Measurements from ENCODE around the gene ZNF768. TPM values are rescaled to one million over a fixed set of nuclear protein-coding genes. Genes with fewer than 3 reads are reported as not detected.
"Not testable (repeated sequence)": the region's sequence is repeated elsewhere in the genome, so short reads cannot be mapped to it uniquely, and the experiment has no call there.

Gene ZNF768
- total and polyA plus RNA-seq, 4 donors = 22.3 to 40.2 (median 26.4) TPM

GRCh38 chr16:30522702-30523463 is 3.5 kb downstream of the ZNF768 start:
- H3K9me3 ChIP-seq (ENCODE audit: control insufficient read depth, low read length); H3K4me3 ChIP-seq (ENCODE audit: low read length in 2 of 2); H3K4me1 ChIP-seq (ENCODE audit: control insufficient read depth in 1 of 2, insufficient read depth in 2 of 2, low read length in 2 of 2); H3K27me3 ChIP-seq (ENCODE audit: control insufficient read depth in 1 of 2, insufficient read depth in 2 of 2, low read length in 1 of 2); intact Hi-C loops (cut with DNase I); H3K27ac ChIP-seq (ENCODE audit: low read depth in 1 of 2, low read length in 2 of 2); DNase-seq; ATAC-seq (ENCODE audit: low FRiP score); H3K36me3 ChIP-seq (ENCODE audit: control insufficient read depth in 1 of 2, insufficient read depth in 2 of 2, low read length in 1 of 2): not testable (repeated sequence)
- WGBS, 2 donors = 87% methylated on average over 12 of the region's 12 CpGs

- ATAC-seq (ENCODE audit: low FRiP score) = no peak
- H3K4me1 ChIP-seq (ENCODE audit: control insufficient read depth in 1 of 2, insufficient read depth in 2 of 2, low read length in 2 of 2) = no peaks in the 10 kb centered on the region
- H3K4me3 ChIP-seq (ENCODE audit: low read length in 2 of 2) = no peak overlapping the region
- H3K36me3 ChIP-seq (ENCODE audit: control insufficient read depth in 1 of 2, insufficient read depth in 2 of 2, low read length in 1 of 2) = no peaks in the 10 kb centered on the region
- intact Hi-C loops (cut with DNase I) = no loop called here
- H3K27ac ChIP-seq (ENCODE audit: low read depth in 1 of 2, low read length in 2 of 2) = no peak overlapping the region
- H3K9me3 ChIP-seq (ENCODE audit: control insufficient read depth, low read length) = no peaks in the 10 kb centered on the region
- WGBS, 2 donors = 32 to 33% methylated on average over 11 of the region's 11 CpGs
- DNase-seq = no peak
- H3K27me3 ChIP-seq (ENCODE audit: control insufficient read depth in 1 of 2, insufficient read depth in 2 of 2, low read length in 1 of 2) = no peaks in the 10 kb centered on the region
Measured at GRCh38 chr16:30521873-30522641, 4.3 kb downstream of the ZNF768 start.

GRCh38 chr16:30521476-30521872 is 4.9 kb downstream of the ZNF768 start:
- Histone ChIP-seq H3K4me3 (ENCODE audit: low read length in 2 of 2) (no peak overlapping the region), H3K9me3 (ENCODE audit: control insufficient read depth, low read length) (no peaks in the 10 kb centered on the region), H3K36me3 (ENCODE audit: control insufficient read depth in 1 of 2, insufficient read depth in 2 of 2, low read length in 1 of 2) (no peaks in the 10 kb centered on the region), H3K27ac (ENCODE audit: low read depth in 1 of 2, low read length in 2 of 2) (no peak overlapping the region), H3K4me1 (ENCODE audit: control insufficient read depth in 1 of 2, insufficient read depth in 2 of 2, low read length in 2 of 2) (no peaks in the 10 kb centered on the region), H3K27me3 (ENCODE audit: control insufficient read depth in 1 of 2, insufficient read depth in 2 of 2, low read length in 1 of 2) (no peaks in the 10 kb centered on the region)
- intact Hi-C loops (cut with DNase I) = no loop called here
- WGBS, 2 donors = 88 to 91% methylated on average over 7 of the region's 7 CpGs
- ATAC-seq (ENCODE audit: low FRiP score) (no peak), DNase-seq (no peak)

DNA sequence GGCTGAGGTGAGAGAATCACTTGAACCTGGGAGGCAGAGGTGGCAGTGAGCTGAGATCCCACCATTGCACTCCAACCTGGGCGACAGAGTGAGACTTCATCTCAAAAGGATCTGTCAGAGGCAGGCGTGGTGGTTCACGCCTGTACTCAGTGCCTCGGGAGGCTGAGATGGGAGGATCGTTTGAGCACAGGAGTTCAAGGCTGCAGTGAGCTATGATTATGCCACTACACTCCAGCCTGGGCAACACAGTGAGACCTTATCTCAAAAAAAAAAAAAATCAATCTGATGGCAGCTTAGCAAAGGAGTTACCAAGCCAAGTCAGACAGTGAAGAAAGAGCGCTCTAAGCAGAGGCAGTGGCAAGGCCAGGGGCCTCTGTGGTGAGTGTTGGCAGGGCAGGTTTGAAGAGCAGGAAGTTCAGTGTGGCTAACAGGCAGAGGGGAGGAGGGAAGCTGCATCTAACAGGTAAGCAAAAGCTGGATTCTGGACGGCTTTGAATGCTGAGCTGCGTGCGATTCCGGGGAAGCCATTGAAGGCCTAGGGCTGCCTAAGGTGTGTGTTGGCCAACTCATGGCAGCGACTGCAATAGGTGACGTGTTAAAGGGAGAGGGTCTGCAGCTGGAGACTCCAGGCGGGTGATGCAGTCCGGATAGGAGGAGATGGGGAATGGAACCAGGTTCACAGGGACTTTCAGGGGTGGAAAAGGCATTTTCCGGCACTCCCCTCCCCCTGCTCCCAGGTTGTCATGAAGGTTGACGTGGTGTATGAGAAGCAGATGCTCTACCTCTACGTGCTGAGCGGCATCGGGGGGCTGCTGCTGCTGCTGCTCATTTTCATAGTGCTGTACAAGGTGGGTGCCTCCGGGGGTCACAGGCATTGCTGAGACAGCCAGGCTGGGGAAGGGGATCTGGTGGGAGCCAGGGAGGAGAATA is 7.0 kb downstream of the ZNF768 start:
- ATAC-seq (ENCODE audit: low FRiP score) (no peak), DNase-seq (no peak)
- Histone ChIP-seq H3K4me3 (ENCODE audit: low read length in 2 of 2) (no peak overlapping the region), H3K36me3 (ENCODE audit: control insufficient read depth in 1 of 2, insufficient read depth in 2 of 2, low read length in 1 of 2) (no peaks in the 10 kb centered on the region), H3K27me3 (ENCODE audit: control insufficient read depth in 1 of 2, insufficient read depth in 2 of 2, low read length in 1 of 2) (no peaks in the 10 kb centered on the region), H3K4me1 (ENCODE audit: control insufficient read depth in 1 of 2, insufficient read depth in 2 of 2, low read length in 2 of 2) (no peaks in the 10 kb centered on the region), H3K9me3 (ENCODE audit: control insufficient read depth, low read length) (no peaks in the 10 kb centered on the region), H3K27ac (ENCODE audit: low read depth in 1 of 2, low read length in 2 of 2) (no peak overlapping the region)
- intact Hi-C loops (cut with DNase I) = no loop called here
- 87 to 88% methylated on average over 20 of the region's 20 CpGs for WGBS, 2 donors

DNA sequence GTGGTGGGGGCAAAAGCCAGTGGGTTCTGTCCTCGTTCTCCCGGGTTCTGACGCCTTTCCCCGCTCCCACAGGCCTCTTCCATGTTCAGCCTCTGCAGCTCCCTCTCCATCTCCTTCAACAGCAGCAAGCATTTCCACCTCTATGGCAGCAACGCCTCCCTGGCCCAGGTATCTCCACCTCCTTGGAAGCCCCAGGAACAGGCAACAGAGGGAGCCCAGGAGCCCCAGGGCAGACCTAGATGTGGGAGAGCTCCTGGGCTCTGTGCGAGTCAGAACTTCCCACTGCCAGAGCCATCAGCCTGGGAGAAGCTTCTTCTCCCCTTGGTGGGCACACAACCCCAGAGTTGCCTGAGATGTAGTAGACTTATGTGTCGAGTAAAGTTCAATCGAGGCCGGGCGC is 7.8 kb downstream of the ZNF768 start:
- Histone ChIP-seq H3K4me3 (ENCODE audit: low read length in 2 of 2) (no peak overlapping the region), H3K27me3 (ENCODE audit: control insufficient read depth in 1 of 2, insufficient read depth in 2 of 2, low read length in 1 of 2) (no peaks in the 10 kb centered on the region), H3K4me1 (ENCODE audit: control insufficient read depth in 1 of 2, insufficient read depth in 2 of 2, low read length in 2 of 2) (no peaks in the 10 kb centered on the region), H3K9me3 (ENCODE audit: control insufficient read depth, low read length) (no peaks in the 10 kb centered on the region), H3K36me3 (ENCODE audit: control insufficient read depth in 1 of 2, insufficient read depth in 2 of 2, low read length in 1 of 2) (no peaks in the 10 kb centered on the region), H3K27ac (ENCODE audit: low read depth in 1 of 2, low read length in 2 of 2) (no peak overlapping the region)
- no peak for ATAC-seq (ENCODE audit: low FRiP score)
- WGBS, 2 donors = 88 to 89% methylated on average over 10 of the region's 10 CpGs
- intact Hi-C loops (cut with DNase I) = no loop called here
- no peak for DNase-seq

- Histone ChIP-seq H3K27ac (ENCODE audit: low read depth in 1 of 2, low read length in 2 of 2) (no peak overlapping the region), H3K27me3 (ENCODE audit: control insufficient read depth in 1 of 2, insufficient read depth in 2 of 2, low read length in 1 of 2) (no peaks in the 10 kb centered on the region), H3K36me3 (ENCODE audit: control insufficient read depth in 1 of 2, insufficient read depth in 2 of 2, low read length in 1 of 2) (no peaks in the 10 kb centered on the region), H3K4me3 (ENCODE audit: low read length in 2 of 2) (no peak overlapping the region), H3K9me3 (ENCODE audit: control insufficient read depth, low read length) (no peaks in the 10 kb centered on the region), H3K4me1 (ENCODE audit: control insufficient read depth in 1 of 2, insufficient read depth in 2 of 2, low read length in 2 of 2) (no peaks in the 10 kb centered on the region)
- no peak for ATAC-seq (ENCODE audit: low FRiP score)
- WGBS, 2 donors = 69 to 74% methylated on average over 2 of the region's 2 CpGs
- no peak for DNase-seq
- intact Hi-C loops (cut with DNase I) = no loop called here
Measured at GRCh38 chr16:30515275-30515674, 11.1 kb downstream of the ZNF768 start.

DNA sequence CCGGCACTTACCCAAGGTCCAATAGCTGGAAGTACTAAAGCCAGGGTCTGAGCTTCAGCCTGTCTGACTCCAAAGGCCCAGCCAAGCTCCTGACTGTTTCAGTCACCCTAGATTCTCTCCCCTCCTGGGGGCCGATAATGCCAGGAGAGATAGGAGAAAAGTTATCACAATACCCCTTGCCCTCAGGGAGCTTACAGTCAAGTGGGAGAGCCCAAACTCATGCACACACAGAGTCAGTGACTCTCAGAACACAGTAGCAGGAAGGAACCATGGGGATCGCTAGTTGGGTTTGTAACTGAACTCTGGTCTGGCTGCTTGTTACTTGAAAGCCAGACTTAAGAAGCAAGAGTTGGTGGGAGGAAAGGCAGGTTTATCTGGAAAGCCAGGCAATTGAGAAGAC is 14.9 kb downstream of the ZNF768 start:
- no peak for DNase-seq
- Histone ChIP-seq H3K27ac (ENCODE audit: low read depth in 1 of 2, low read length in 2 of 2) (no peak overlapping the region), H3K4me3 (ENCODE audit: low read length in 2 of 2) (no peak overlapping the region), H3K9me3 (ENCODE audit: control insufficient read depth, low read length) (no peaks in the 10 kb centered on the region), H3K36me3 (ENCODE audit: control insufficient read depth in 1 of 2, insufficient read depth in 2 of 2, low read length in 1 of 2) (no peaks in the 10 kb centered on the region), H3K4me1 (ENCODE audit: control insufficient read depth in 1 of 2, insufficient read depth in 2 of 2, low read length in 2 of 2) (no peaks in the 10 kb centered on the region), H3K27me3 (ENCODE audit: control insufficient read depth in 1 of 2, insufficient read depth in 2 of 2, low read length in 1 of 2) (no peaks in the 10 kb centered on the region)
- ATAC-seq (ENCODE audit: low FRiP score) = no peak
- intact Hi-C loops (cut with DNase I) = no loop called here
- WGBS, 2 donors = 92 to 95% methylated on average over 3 of the region's 3 CpGs

DNA sequence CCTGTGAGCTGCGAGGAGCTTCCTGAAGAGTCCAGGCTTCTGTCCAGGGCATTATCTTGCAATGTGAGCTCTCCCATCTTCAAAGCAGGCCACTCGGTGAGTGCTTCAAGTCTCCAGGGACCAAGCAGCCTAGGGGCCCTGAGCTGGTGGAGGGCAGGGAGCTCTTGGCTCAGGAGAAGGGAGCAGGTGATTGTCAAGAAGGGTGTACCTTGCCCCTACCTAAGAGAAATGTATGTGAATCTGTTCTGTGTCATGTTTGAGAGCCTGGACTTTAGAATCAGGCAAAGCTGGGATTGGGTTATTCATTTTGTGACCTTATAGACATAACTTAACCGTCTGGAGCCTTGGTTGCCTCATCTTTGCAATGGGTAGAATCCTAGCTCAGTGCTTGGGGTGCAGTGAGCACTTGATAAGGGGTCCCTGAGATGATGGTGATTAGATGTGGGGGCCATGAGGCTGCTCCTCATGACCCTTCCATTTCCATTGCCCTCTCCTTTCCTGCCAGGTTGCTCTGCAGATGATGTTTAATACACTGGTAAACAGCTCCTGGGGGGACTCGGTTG is 15.9 kb downstream of the ZNF768 start:
- 59 to 62% methylated on average over 4 of the region's 4 CpGs for WGBS, 2 donors
- intact Hi-C loops (cut with DNase I) = no loop called here

More for the DNA sequence above, 15.9 kb downstream of the ZNF768 start:
- Histone ChIP-seq H3K4me1 (ENCODE audit: control insufficient read depth in 1 of 2, insufficient read depth in 2 of 2, low read length in 2 of 2) (no peaks in the 10 kb centered on the region), H3K9me3 (ENCODE audit: control insufficient read depth, low read length) (no peaks in the 10 kb centered on the region), H3K27ac (ENCODE audit: low read depth in 1 of 2, low read length in 2 of 2) (no peak overlapping the region), H3K4me3 (ENCODE audit: low read length in 2 of 2) (no peak overlapping the region), H3K36me3 (ENCODE audit: control insufficient read depth in 1 of 2, insufficient read depth in 2 of 2, low read length in 1 of 2) (no peaks in the 10 kb centered on the region), H3K27me3 (ENCODE audit: control insufficient read depth in 1 of 2, insufficient read depth in 2 of 2, low read length in 1 of 2) (no peaks in the 10 kb centered on the region)
- no peak for ATAC-seq (ENCODE audit: low FRiP score)
- no peak for DNase-seq

Data from aorta (tissue), 5 donors.